Upper lobe of left lung (tissue), 6 donors: ENCODE results near the gene ITFG1. TPM values are rescaled to one million over a fixed set of nuclear protein-coding genes. Genes with fewer than 3 reads are reported as not detected.

Experiments used
- ATAC-seq, 2 donors: fragments of 200-7000 bp; cut with Tn5 transposase; one replicate each; pipeline ENCODE4 v1.9.1; 2022; ENCODE audit warnings: mild to moderate bottlenecking in 2 of 2, moderate library complexity in 2 of 2; ENCODE audit not compliant: low FRiP score in 2 of 2
- DNase-seq, 2 donors: peaks; one replicate each; pipeline ENCODE4 v3.0.0-alpha.2; 2019 to 2020
- H3K27ac ChIP-seq, 4 donors: fragments of 200-600 bp; sonication (generic); one replicate each; pipeline ENCODE4 v1.5.1; 2016 to 2019
- H3K27me3 ChIP-seq, 4 donors: fragments of 200-600 bp; sonication (generic); one replicate each; pipeline ENCODE4 v1.5.1; 2017 to 2019
- H3K36me3 ChIP-seq, 4 donors: fragments of 200-600 bp; sonication (generic); one replicate each; pipeline ENCODE4 v1.5.1; 2016 to 2019
- H3K4me1 ChIP-seq, 4 donors: fragments of 200-600 bp; sonication (generic); one replicate each; pipeline ENCODE4 v1.5.1; 2018 to 2019
- H3K4me3 ChIP-seq, 4 donors: fragments of 200-600 bp; sonication (generic); one replicate each; pipeline ENCODE4 v1.5.1; 2017 to 2019; ENCODE audit warnings: mild to moderate bottlenecking in 2 of 4, moderate library complexity in 1 of 4
- H3K9me3 ChIP-seq, 4 donors: fragments of 200-600 bp; sonication (generic); one replicate each; pipeline ENCODE4 v1.5.1; 2018 to 2019
- EP300 ChIP-seq, 4 donors: sonication (generic); formaldehyde crosslinking; IDR thresholded peaks; one replicate each; pipeline ENCODE4 v1.5.1; 2017; ENCODE audit warnings: antibody characterized with exemption in 4 of 4, control low read depth in 2 of 4
- POLR2A ChIP-seq, 4 donors: fragments of 450-650 bp; IDR thresholded peaks; one replicate each; pipeline ENCODE4 v1.5.1; 2016 to 2017; ENCODE audit warnings: antibody characterized with exemption in 4 of 4, mild to moderate bottlenecking in 2 of 4
- POLR2AphosphoS5 ChIP-seq, 2 donors: sonication (generic); formaldehyde crosslinking; IDR thresholded peaks; one replicate each; pipeline ENCODE4 v1.5.1; 2017; ENCODE audit warnings: antibody characterized with exemption in 2 of 2
- WGBS, 2 donors: methylation state at CpG; one replicate each; pipeline ENCODE4 v1.1.5; 2017 to 2018; 5-methylcytosine and 5-hydroxymethylcytosine counted together
- total RNA-seq, 6 donors: library from RNA; depleted of rRNA in 4 of 6; stranded (reverse); fragments of >200 nt in 4 of 6; gene quantifications; one replicate each; pipeline versions ENCODE4 v1.1.0 to v1.2.1, GENCODE V29; 2016 to 2021
- TF ChIP-seq, protein P1 (sequence below), 6 experiments: fragments of 450-650 bp in 4 of 6; fragments of 200-600 bp in 2 of 6; sonication (generic) in 2 of 6; IDR thresholded peaks; one replicate each; pipeline ENCODE4 v1.5.1; 2016 to 2019; ENCODE audit warnings: antibody characterized with exemption in 6 of 6
- donor health status: DM: no; HTN: no; CAD: no; lungs with moderate emphysema.
- donor health status: DM: no; HTN: yes; CAD: no; lungs with severe emphysema.

ITFG1 gene
- total RNA-seq, 6 donors from 2014 or later, result 23.7 to 58.1 (median 43.6) TPM

DNA sequence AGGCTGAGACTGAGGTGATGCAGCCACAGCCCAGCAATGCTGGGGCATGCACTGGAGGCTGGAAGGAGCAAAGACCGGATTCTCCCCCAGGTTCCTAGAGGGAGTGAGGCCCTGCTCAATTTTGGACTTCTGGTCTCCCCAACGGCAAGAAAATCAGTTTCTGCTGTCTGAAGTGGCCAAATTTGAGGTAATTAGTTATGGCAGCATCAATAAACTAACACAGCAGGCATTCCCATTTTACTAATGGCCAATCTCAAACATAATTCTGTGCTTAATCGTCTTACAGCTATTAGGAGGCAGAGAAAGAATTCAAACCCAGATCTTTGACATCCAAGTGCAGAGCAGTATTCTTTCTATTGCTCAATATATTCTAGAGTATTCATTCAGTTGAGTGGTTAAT lies 333.3 kb downstream of the ITFG1 start:
- Histone ChIP-seq H3K36me3 (no peaks in the 10 kb centered on the region), H3K4me3 (no peak overlapping the region), H3K9me3 (no peaks in the 10 kb centered on the region), H3K27ac (no peak overlapping the region), H3K27me3 (no peaks in the 10 kb centered on the region), H3K4me1 (no peaks in the 10 kb centered on the region)
- no peak for DNase-seq
- no peak for ATAC-seq
- TF ChIP-seq, protein P1, sequence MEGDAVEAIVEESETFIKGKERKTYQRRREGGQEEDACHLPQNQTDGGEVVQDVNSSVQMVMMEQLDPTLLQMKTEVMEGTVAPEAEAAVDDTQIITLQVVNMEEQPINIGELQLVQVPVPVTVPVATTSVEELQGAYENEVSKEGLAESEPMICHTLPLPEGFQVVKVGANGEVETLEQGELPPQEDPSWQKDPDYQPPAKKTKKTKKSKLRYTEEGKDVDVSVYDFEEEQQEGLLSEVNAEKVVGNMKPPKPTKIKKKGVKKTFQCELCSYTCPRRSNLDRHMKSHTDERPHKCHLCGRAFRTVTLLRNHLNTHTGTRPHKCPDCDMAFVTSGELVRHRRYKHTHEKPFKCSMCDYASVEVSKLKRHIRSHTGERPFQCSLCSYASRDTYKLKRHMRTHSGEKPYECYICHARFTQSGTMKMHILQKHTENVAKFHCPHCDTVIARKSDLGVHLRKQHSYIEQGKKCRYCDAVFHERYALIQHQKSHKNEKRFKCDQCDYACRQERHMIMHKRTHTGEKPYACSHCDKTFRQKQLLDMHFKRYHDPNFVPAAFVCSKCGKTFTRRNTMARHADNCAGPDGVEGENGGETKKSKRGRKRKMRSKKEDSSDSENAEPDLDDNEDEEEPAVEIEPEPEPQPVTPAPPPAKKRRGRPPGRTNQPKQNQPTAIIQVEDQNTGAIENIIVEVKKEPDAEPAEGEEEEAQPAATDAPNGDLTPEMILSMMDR (IDR thresholded peaks at IDR 0.05), result no peak
- TF ChIP-seq POLR2AphosphoS5 (IDR thresholded peaks at IDR 0.05) (no peak), EP300 (IDR thresholded peaks at IDR 0.05) (no peak), POLR2A (IDR thresholded peaks at IDR 0.05) (no peak)
- WGBS, 2 donors, result 92 to 96% methylated on average over 3 of the region's 3 CpGs

DNA sequence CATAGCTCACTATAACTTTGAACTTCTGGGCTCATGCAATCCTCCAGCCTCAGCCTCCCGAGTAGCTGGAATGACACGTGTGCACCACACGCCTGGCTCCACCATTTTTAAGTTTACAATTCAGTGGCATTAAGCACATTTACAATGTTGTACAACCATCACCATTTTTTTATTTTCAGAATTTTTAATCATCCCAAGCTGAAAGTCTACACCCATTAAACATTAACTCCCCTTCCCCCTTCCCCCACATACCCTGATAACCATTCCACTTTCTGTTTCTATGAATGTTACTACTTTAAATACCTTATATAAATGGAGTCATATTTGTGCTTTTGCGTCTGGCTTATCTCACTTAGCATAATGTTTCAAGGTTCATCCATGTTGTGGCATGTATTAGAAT lies 335.1 kb downstream of the ITFG1 start:
- H3K36me3 ChIP-seq, result no peaks in the 10 kb centered on the region
- no peak for DNase-seq
- H3K9me3 ChIP-seq, result no peaks in the 10 kb centered on the region
- H3K27me3 ChIP-seq, result no peaks in the 10 kb centered on the region
- ATAC-seq, result no peak
- WGBS, 2 donors, result 85 to 98% methylated on average over 4 of the region's 4 CpGs
- H3K27ac ChIP-seq, result no peak overlapping the region
- TF ChIP-seq POLR2A (IDR thresholded peaks at IDR 0.05), result no peak
- TF ChIP-seq EP300 (IDR thresholded peaks at IDR 0.05), result no peak
- TF ChIP-seq, protein P1 (IDR thresholded peaks at IDR 0.05), result no peak
- TF ChIP-seq POLR2AphosphoS5 (IDR thresholded peaks at IDR 0.05), result no peak
- H3K4me3 ChIP-seq, result no peak overlapping the region
- H3K4me1 ChIP-seq, result no peaks in the 10 kb centered on the region

DNA sequence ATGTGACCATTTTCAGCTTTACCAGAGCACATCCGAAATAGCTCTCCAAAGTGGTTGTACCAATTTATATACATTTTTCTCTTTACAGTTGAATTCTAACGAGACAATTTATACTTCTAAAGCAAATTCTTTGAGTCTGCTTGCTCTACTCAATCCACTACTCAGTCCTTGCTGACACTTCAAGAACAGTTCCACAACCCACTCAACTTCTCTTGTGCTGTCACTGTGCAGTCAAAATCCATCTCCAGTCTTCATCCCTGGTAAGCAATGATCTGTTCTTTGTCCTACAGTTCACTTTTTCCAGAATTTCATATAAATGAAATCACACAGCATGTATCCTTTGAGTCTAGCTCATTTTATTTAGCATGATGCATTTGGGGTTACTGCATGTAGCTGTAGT lies 347.7 kb downstream of the ITFG1 start:
- no peak for ATAC-seq
- TF ChIP-seq POLR2A (IDR thresholded peaks at IDR 0.05) (no peak), EP300 (IDR thresholded peaks at IDR 0.05) (no peak), POLR2AphosphoS5 (IDR thresholded peaks at IDR 0.05) (no peak)
- TF ChIP-seq, protein P1 (IDR thresholded peaks at IDR 0.05), result no peak
- 84 to 88% methylated on average over 2 of the region's 2 CpGs for WGBS, 2 donors

DNA sequence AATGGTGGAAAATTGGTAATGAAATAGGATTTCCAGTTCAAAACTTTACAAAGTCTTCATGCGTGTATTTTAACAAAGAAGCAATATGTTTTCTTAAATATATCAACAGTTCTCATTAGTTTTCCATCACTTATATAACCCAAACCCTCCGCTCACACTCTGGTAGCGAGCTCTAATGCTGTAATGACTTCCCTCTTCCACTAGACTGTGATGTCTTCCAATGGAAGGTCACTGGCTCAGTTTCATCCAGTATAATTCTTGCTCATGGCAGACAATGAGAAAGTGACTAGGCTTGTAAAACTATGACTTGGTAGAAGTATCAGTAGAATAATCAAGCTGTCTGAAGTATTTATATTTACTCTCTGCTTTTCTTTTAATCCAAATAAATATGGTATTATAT lies 349.9 kb downstream of the ITFG1 start:
- Histone ChIP-seq H3K36me3 (no peaks in the 10 kb centered on the region), H3K9me3 (no peaks in the 10 kb centered on the region), H3K4me3 (no peak overlapping the region), H3K4me1 (no peaks in the 10 kb centered on the region), H3K27ac (no peak overlapping the region), H3K27me3 (no peaks in the 10 kb centered on the region)
- whole genome bisulfite sequencing, 2 donors, result 90 to 97% methylated on average over 3 of the region's 3 CpGs
- TF ChIP-seq EP300 (IDR thresholded peaks at IDR 0.05), result no peak
- TF ChIP-seq, protein P1 (IDR thresholded peaks at IDR 0.05), result no peak
- TF ChIP-seq POLR2AphosphoS5 (IDR thresholded peaks at IDR 0.05), result no peak
- TF ChIP-seq POLR2A (IDR thresholded peaks at IDR 0.05), result no peak
- DNase-seq, result no peak
- ATAC-seq, result no peak

More for the DNA sequence above, 347.7 kb downstream of the ITFG1 start:
- no peaks in the 10 kb centered on the region for H3K27me3 ChIP-seq
- H3K4me1 ChIP-seq, result no peaks in the 10 kb centered on the region
- no peaks in the 10 kb centered on the region for H3K36me3 ChIP-seq
- no peak overlapping the region for H3K27ac ChIP-seq
- H3K4me3 ChIP-seq, result no peak overlapping the region
- H3K9me3 ChIP-seq, result no peaks in the 10 kb centered on the region
- DNase-seq, result no peak

DNA sequence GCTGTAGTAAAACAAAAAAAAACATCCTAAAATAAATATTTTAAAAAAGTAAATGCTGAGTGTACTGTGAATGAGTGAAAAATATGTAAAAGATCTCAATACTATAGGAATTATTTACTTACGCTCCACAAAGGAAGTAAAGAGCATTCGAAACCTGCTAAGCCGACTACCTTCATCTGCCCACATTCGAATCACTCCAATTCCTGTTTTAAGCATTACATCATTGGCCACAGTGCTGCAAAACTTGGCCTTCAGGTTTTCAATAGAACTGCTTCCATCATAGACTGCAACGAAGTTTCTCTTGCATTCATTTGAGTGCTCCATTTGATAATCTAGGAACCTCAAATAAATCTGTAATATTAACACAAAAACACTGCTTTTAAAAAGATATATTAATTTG lies 351.5 kb downstream of the ITFG1 start:
- H3K36me3 ChIP-seq, result no peaks in the 10 kb centered on the region
- WGBS, 2 donors, result 67 to 82% methylated on average over 5 of the region's 5 CpGs
- ATAC-seq (no peak), DNase-seq (no peak)
- no peaks in the 10 kb centered on the region for H3K27me3 ChIP-seq
- H3K4me3 ChIP-seq, result no peak overlapping the region
- TF ChIP-seq POLR2AphosphoS5 (IDR thresholded peaks at IDR 0.05) (no peak), POLR2A (IDR thresholded peaks at IDR 0.05) (no peak), EP300 (IDR thresholded peaks at IDR 0.05) (no peak)
- TF ChIP-seq, protein P1 (IDR thresholded peaks at IDR 0.05), result no peak
- H3K9me3 ChIP-seq, result no peaks in the 10 kb centered on the region
- H3K4me1 ChIP-seq, result no peaks in the 10 kb centered on the region
- H3K27ac ChIP-seq, result no peak overlapping the region
